HCT116 (cell line): ENCODE measurements around the gene KIAA1586. TPM values are rescaled to one million over a fixed set of nuclear protein-coding genes. Genes with fewer than 3 reads are reported as not detected.
"Not testable (repeated sequence)": the region's sequence is repeated elsewhere in the genome, so short reads cannot be mapped to it uniquely, and the experiment has no call there.

Experiments used
- ATAC-seq: fragments of 200-7000 bp; cut with Tn5 transposase; 2 replicates; pipeline ENCODE4 v1.9.1; 2020; ENCODE audit warnings: mild to moderate bottlenecking, moderate library complexity
- BruUV-seq: library from RNA; stranded (reverse); fragments of 400-500 nt; replicated peaks from 2 replicates; lab custom pipeline; 2021; lab: Mats Ljungman, UMichigan
- CTCF ChIA-PET: fragments of 300-600 bp; sonication (Branson Sonifier 250); formaldehyde crosslinking; loops from one replicate; lab custom pipeline; 2021; ENCODE audit warnings: antibody characterized with exemption; lab: Charles Lee
- POLR2A ChIA-PET: fragments of 300-600, 350-600 bp; sonication (Branson Sonifier 250); formaldehyde crosslinking; loops from one replicate; lab custom pipeline; 2021; ENCODE audit warnings: antibody characterized with exemption; lab: Charles Lee
- RAD21 ChIA-PET, 2 experiments: fragments of 300-600 bp; sonication (Branson Sonifier 250); formaldehyde crosslinking; loops; one replicate each; lab custom pipeline; 2023; ENCODE audit warnings: low total read pairs in 2 of 2; ENCODE audit not compliant: uncharacterized antibody in 2 of 2, unreplicated experiment in 2 of 2, low non-redundant PET in 1 of 2; lab: Charles Lee
- DNase-seq: peaks from one replicate; pipeline ENCODE4 v3.0.0-alpha.2; 2010; ENCODE audit warnings: low read depth, low spot score
- H2AFZ ChIP-seq: fragments of 200-600 bp; shearing (Covaris generic), sonication (generic); 2 replicates; pipeline ENCODE4 v1.6.1; 2017; ENCODE audit warnings: low read depth, mixed run types, mixed read lengths, antibody characterized with exemption, low read length; ENCODE audit not compliant: poor library complexity, severe bottlenecking
- H3K27ac ChIP-seq: 2 replicates; pipeline ENCODE4 v1.5.1; 2012; ENCODE audit warnings: low read depth, low read length
- H3K27me3 ChIP-seq: fragments of 200-600 bp; sonication (generic); 2 replicates; pipeline ENCODE4 v1.6.1; 2016; ENCODE audit warnings: mixed run types, low read length, mixed read lengths; ENCODE audit not compliant: insufficient read depth
- H3K36me3 ChIP-seq, 2 experiments: fragments of 200-500 bp in 1 of 2; fragments of 200-600 bp in 1 of 2; sonication (Bioruptor generic) in 1 of 2; sonication (generic) in 1 of 2; 2 replicates each; pipeline versions ENCODE4 v1.5.1 to v1.6.1; 2014 to 2016; ENCODE audit warnings: low read length in 2 of 2, inconsistent platforms in 1 of 2, mixed read lengths in 1 of 2, mixed run types in 1 of 2; ENCODE audit not compliant: insufficient read depth in 2 of 2, control insufficient read depth in 1 of 2
- H3K4me1 ChIP-seq, 2 experiments: fragments of 200-600 bp in 1 of 2; sonication (generic) in 1 of 2; 2 replicates each; pipeline versions ENCODE4 v1.5.1 to v1.6.1; 2012 to 2017; ENCODE audit warnings: low read length in 2 of 2, inconsistent platforms in 1 of 2, mild to moderate bottlenecking in 1 of 2, mixed read lengths in 1 of 2, mixed run types in 1 of 2, moderate library complexity in 1 of 2; ENCODE audit not compliant: insufficient read depth in 2 of 2, control insufficient read depth in 1 of 2
- H3K4me2 ChIP-seq: fragments of 200-600 bp; sonication (generic); 2 replicates; pipeline ENCODE4 v1.6.1; 2017; ENCODE audit warnings: mixed run types, low read length, mixed read lengths
- H3K4me3 ChIP-seq, 2 experiments: fragments of 200-600 bp in 1 of 2; sonication (generic) in 1 of 2; replicated peaks in 1 of 2; 2 replicates each; pipeline ENCODE4 v1.5.1; 2011 to 2016; ENCODE audit warnings: low read length in 2 of 2, control low read depth in 1 of 2, low read depth in 1 of 2, mild to moderate bottlenecking in 1 of 2, mixed read lengths in 1 of 2, mixed run types in 1 of 2
- H3K79me2 ChIP-seq: fragments of 200-600 bp; sonication (generic); 2 replicates; pipeline ENCODE4 v1.6.1; 2017; ENCODE audit warnings: mild to moderate bottlenecking, mixed run types, low read length, moderate library complexity, mixed read lengths; ENCODE audit not compliant: insufficient read depth
- H3K9ac ChIP-seq: fragments of 200-600 bp; sonication (generic); 2 replicates; pipeline ENCODE4 v1.6.1; 2016; ENCODE audit warnings: low read length, mixed read lengths
- H3K9me2 ChIP-seq: fragments of 200-600 bp; sonication (generic), shearing (Covaris generic); 2 replicates; pipeline ENCODE4 v1.6.1; 2017; ENCODE audit warnings: mixed run types, mild to moderate bottlenecking, moderate library complexity; ENCODE audit not compliant: insufficient read depth
- H3K9me3 ChIP-seq, 2 experiments: fragments of 200-500 bp in 1 of 2; fragments of 200-600 bp in 1 of 2; sonication (Bioruptor generic) in 1 of 2; sonication (generic) in 1 of 2; 2 replicates each; pipeline ENCODE4 v1.6.1; 2014 to 2017; ENCODE audit warnings: low read length in 2 of 2, mixed read lengths in 2 of 2, inconsistent platforms in 1 of 2, low read depth in 1 of 2, mild to moderate bottlenecking in 1 of 2, mixed run types in 1 of 2, moderate library complexity in 1 of 2; ENCODE audit not compliant: control insufficient read depth in 1 of 2, insufficient read depth in 1 of 2
- H4K20me1 ChIP-seq: fragments of 200-600 bp; sonication (generic), shearing (Covaris generic); 2 replicates; pipeline ENCODE4 v1.6.1; 2017; ENCODE audit warnings: mixed run types, mild to moderate bottlenecking, moderate library complexity; ENCODE audit not compliant: insufficient read depth
- ATF3 ChIP-seq: IDR thresholded peaks from 2 replicates; pipeline ENCODE4 v1.6.1; 2012
- CBX3 ChIP-seq: IDR thresholded peaks from 2 replicates; pipeline ENCODE4 v1.6.1; 2012; ENCODE audit warnings: low read depth
- CEBPB ChIP-seq: IDR thresholded peaks from 2 replicates; pipeline ENCODE4 v1.6.1; 2012; ENCODE audit warnings: low read depth
- EGR1 ChIP-seq: IDR thresholded peaks from 2 replicates; pipeline ENCODE4 v1.6.1; 2012; ENCODE audit warnings: low read depth
- EZH2phosphoT487 ChIP-seq: fragments of 200-600 bp; IDR thresholded peaks from 2 replicates; pipeline ENCODE4 v1.6.1; 2018; ENCODE audit warnings: antibody characterized with exemption, borderline replicate concordance
- FOSL1 ChIP-seq: IDR thresholded peaks from 2 replicates; pipeline ENCODE4 v1.6.1; 2012; ENCODE audit warnings: low read depth
- JUND ChIP-seq: IDR thresholded peaks from 2 replicates; pipeline ENCODE4 v1.6.1; 2012
- MAX ChIP-seq: IDR thresholded peaks from 2 replicates; pipeline ENCODE4 v1.6.1; 2012
- POLR2A ChIP-seq: IDR thresholded peaks from 2 replicates; pipeline ENCODE4 v1.7.0; 2011; ENCODE audit warnings: borderline replicate concordance; ENCODE audit not compliant: insufficient read depth, insufficient read length; ENCODE audit errors: extremely low read depth
- POLR2AphosphoS5 ChIP-seq: IDR thresholded peaks from 2 replicates; pipeline ENCODE4 v1.6.1; 2011; ENCODE audit warnings: mild to moderate bottlenecking, low read depth, low read length, moderate library complexity
- SIN3A ChIP-seq: IDR thresholded peaks from 2 replicates; pipeline ENCODE4 v1.6.1; 2012; ENCODE audit warnings: low read depth
- SRF ChIP-seq: IDR thresholded peaks from 2 replicates; pipeline ENCODE4 v1.6.1; 2012; ENCODE audit warnings: low read depth
- TCF7L2 ChIP-seq: IDR thresholded peaks from 2 replicates; pipeline ENCODE4 v1.7.0; 2011; ENCODE audit warnings: borderline replicate concordance, inconsistent platforms; ENCODE audit not compliant: insufficient read depth, insufficient read length; ENCODE audit errors: extremely low read depth
- YY1 ChIP-seq: IDR thresholded peaks from 2 replicates; pipeline ENCODE4 v1.6.1; 2011; ENCODE audit warnings: low read length, low read depth, moderate library complexity, mild to moderate bottlenecking; ENCODE audit not compliant: insufficient replicate concordance; ENCODE audit errors: extremely low read depth
- ZFX ChIP-seq: fragments of 450-650 bp; IDR thresholded peaks from 2 replicates; pipeline ENCODE4 v1.6.1; 2017
- ZNF274 ChIP-seq: fragments of 200-500 bp; sonication (Bioruptor generic); IDR thresholded peaks from 2 replicates; pipeline ENCODE4 v1.6.1; 2014; ENCODE audit warnings: mild to moderate bottlenecking, low read depth, low read length, inconsistent platforms
- intact Hi-C: fragments of 100-400 bp; cut with micrococcal nuclease; formaldehyde crosslinking; loops from 2 replicates; pipeline ENCODE4 v1.10.0; 2022
- total RNA-seq: library from RNA; stranded (reverse); gene quantifications from one replicate; pipeline ENCODE4 v1.2.1, GENCODE V29; 2021; ENCODE audit not compliant: unreplicated experiment
- TF ChIP-seq, protein P1 (sequence below), 3 experiments: fragments of 200-600 bp in 1 of 3; sonication (generic) in 1 of 3; IDR thresholded peaks in 2 of 3; conservative IDR thresholded peaks in 1 of 3; 2 replicates each; pipeline ENCODE4 v1.5.1; 2012 to 2017; ENCODE audit warnings: low read depth in 2 of 3, low read length in 2 of 3, antibody characterized with exemption in 1 of 3, borderline replicate concordance in 1 of 3, control low read depth in 1 of 3, mild to moderate bottlenecking in 1 of 3, mixed read lengths in 1 of 3, mixed run types in 1 of 3, moderate library complexity in 1 of 3; ENCODE audit not compliant: insufficient read depth in 1 of 3
- TF ChIP-seq, protein P2 (sequence below): IDR thresholded peaks from 2 replicates; pipeline ENCODE4 v1.6.1; 2012; ENCODE audit warnings: low read depth

KIAA1586 gene
- total RNA-seq, 1 experiment from 2014 or later, result 12.7 TPM

DNA sequence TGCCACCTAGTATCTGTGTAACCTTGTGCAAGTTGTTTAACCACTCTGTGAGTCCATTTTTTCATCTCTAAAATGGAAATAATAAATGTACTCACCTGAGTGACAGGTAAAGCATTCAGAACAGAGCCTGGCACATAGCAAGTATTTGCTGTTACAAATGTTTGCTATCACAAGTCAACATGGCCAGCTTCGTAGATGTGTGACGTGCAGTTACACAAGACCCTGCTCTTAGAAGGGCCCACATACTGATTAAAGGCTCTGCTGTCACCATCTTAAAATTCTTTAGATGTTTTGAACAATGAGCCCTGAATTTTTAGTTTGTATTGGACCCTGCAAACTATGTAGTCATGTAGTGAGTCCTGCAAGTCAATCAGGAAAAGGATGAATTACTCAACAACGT, 40.4 kb upstream of the KIAA1586 start:
- CTCF ChIA-PET, result no interaction called here
- no peak for TF ChIP-seq POLR2AphosphoS5
- no peak for TF ChIP-seq ZNF274
- TF ChIP-seq YY1, result no peak
- no peak for TF ChIP-seq ATF3
- TF ChIP-seq SRF, result no peak
- TF ChIP-seq SIN3A, result no peak
- TF ChIP-seq POLR2A, result no peak
- TF ChIP-seq, protein P1, sequence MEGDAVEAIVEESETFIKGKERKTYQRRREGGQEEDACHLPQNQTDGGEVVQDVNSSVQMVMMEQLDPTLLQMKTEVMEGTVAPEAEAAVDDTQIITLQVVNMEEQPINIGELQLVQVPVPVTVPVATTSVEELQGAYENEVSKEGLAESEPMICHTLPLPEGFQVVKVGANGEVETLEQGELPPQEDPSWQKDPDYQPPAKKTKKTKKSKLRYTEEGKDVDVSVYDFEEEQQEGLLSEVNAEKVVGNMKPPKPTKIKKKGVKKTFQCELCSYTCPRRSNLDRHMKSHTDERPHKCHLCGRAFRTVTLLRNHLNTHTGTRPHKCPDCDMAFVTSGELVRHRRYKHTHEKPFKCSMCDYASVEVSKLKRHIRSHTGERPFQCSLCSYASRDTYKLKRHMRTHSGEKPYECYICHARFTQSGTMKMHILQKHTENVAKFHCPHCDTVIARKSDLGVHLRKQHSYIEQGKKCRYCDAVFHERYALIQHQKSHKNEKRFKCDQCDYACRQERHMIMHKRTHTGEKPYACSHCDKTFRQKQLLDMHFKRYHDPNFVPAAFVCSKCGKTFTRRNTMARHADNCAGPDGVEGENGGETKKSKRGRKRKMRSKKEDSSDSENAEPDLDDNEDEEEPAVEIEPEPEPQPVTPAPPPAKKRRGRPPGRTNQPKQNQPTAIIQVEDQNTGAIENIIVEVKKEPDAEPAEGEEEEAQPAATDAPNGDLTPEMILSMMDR (IDR thresholded peaks at IDR 0.05 in 2 of 3, conservative IDR thresholded peaks at IDR 0.05 in 1 of 3; ENCODE audit: borderline replicate concordance in 1 of 3, insufficient read depth in 1 of 3, low read depth in 2 of 3, low read length in 2 of 3), result no peak
- TF ChIP-seq CEBPB, result no peak
- no peak for TF ChIP-seq ZFX
- TF ChIP-seq TCF7L2, result no peak
- no peak for TF ChIP-seq JUND
- TF ChIP-seq EZH2phosphoT487, result no peak
- TF ChIP-seq CBX3, result no peak
- TF ChIP-seq EGR1, result no peak
- TF ChIP-seq MAX, result no peak
- TF ChIP-seq FOSL1, result no peak
- TF ChIP-seq, protein P2, sequence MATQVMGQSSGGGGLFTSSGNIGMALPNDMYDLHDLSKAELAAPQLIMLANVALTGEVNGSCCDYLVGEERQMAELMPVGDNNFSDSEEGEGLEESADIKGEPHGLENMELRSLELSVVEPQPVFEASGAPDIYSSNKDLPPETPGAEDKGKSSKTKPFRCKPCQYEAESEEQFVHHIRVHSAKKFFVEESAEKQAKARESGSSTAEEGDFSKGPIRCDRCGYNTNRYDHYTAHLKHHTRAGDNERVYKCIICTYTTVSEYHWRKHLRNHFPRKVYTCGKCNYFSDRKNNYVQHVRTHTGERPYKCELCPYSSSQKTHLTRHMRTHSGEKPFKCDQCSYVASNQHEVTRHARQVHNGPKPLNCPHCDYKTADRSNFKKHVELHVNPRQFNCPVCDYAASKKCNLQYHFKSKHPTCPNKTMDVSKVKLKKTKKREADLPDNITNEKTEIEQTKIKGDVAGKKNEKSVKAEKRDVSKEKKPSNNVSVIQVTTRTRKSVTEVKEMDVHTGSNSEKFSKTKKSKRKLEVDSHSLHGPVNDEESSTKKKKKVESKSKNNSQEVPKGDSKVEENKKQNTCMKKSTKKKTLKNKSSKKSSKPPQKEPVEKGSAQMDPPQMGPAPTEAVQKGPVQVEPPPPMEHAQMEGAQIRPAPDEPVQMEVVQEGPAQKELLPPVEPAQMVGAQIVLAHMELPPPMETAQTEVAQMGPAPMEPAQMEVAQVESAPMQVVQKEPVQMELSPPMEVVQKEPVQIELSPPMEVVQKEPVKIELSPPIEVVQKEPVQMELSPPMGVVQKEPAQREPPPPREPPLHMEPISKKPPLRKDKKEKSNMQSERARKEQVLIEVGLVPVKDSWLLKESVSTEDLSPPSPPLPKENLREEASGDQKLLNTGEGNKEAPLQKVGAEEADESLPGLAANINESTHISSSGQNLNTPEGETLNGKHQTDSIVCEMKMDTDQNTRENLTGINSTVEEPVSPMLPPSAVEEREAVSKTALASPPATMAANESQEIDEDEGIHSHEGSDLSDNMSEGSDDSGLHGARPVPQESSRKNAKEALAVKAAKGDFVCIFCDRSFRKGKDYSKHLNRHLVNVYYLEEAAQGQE, result no peak

GRCh38 chr6:57008069-57008468, 38.4 kb upstream of the KIAA1586 start:
- POLR2A ChIA-PET, result not testable (repeated sequence)

More for the DNA sequence above, 40.4 kb upstream of the KIAA1586 start:
- no peak for DNase-seq
- BruUV-seq, result no TSS peak
- Histone ChIP-seq H3K9me2 (no peaks in the 10 kb centered on the region), H3K4me1 (no peaks in the 10 kb centered on the region), H3K36me3 (no peaks in the 10 kb centered on the region), H3K9ac (no peak overlapping the region), H3K27me3 (no peaks in the 10 kb centered on the region), H2AFZ (no peak overlapping the region), H3K4me3 (no peak overlapping the region), H3K4me2 (no peak overlapping the region), H3K27ac (no peak overlapping the region), H3K9me3 (no peaks in the 10 kb centered on the region), H4K20me1 (no peaks in the 10 kb centered on the region), H3K79me2 (no peaks in the 10 kb centered on the region)
- no peak for ATAC-seq
- intact Hi-C loops, result no loop called here
- ChIA-PET POLR2A (no interaction called here), RAD21 (no interaction called here)

More at GRCh38 chr6:57008069-57008468, 38.4 kb upstream of the KIAA1586 start:
- ATAC-seq, H3K9me3 ChIP-seq, H3K4me1 ChIP-seq, H3K27ac ChIP-seq, H2AFZ ChIP-seq, H3K4me2 ChIP-seq, DNase-seq, CTCF ChIA-PET, H3K27me3 ChIP-seq, intact Hi-C loops, BruUV-seq, H3K36me3 ChIP-seq, H3K79me2 ChIP-seq, H3K9ac ChIP-seq, H3K9me2 ChIP-seq, H4K20me1 ChIP-seq, H3K4me3 ChIP-seq, RAD21 ChIA-PET: not testable (repeated sequence)
